ENCODE results near the gene BRINP1. TPM values are rescaled to one million over a fixed set of nuclear protein-coding genes. Genes with fewer than 3 reads are reported as not detected.

BRINP1 gene
- total and polyA plus RNA-seq, 2 donors (not counting 1 experiment from before 2014, with no cell fraction given): not detected

- H3K27me3 Mint-ChIP-seq: peaks cover 12% of the 10 kb centered on the region
- CTCF ChIA-PET: no interaction called here
Measured at GRCh38 chr9:119349351-119349825, 19.8 kb downstream of the BRINP1 start.

GRCh38 chr9:119343059-119343990 is 25.9 kb downstream of the BRINP1 start:
- no peak overlapping the region for H3K4me3 Mint-ChIP-seq

More at GRCh38 chr9:119349351-119349825, 19.8 kb downstream of the BRINP1 start:
- intact Hi-C loops (cut with micrococcal nuclease): no loop called here
- Histone ChIP-seq H3K9ac (ENCODE audit: low read length) (no peak overlapping the region), H3K79me2 (ENCODE audit: control insufficient read depth, insufficient read depth, low read length) (no peaks in the 10 kb centered on the region), H3K9me3 (ENCODE audit: control extremely low read depth in 1 of 3, control insufficient read depth in 2 of 3, insufficient read depth in 1 of 3, low read length in 2 of 3) (no peaks in the 10 kb centered on the region), H3K36me3 (replicated peaks in 1 of 2; ENCODE audit: control extremely low read depth in 1 of 2, control insufficient read depth in 1 of 2, extremely low read depth in 1 of 2, insufficient read depth in 2 of 2, low read length in 1 of 2) (no peaks in the 10 kb centered on the region), H3K4me2 (replicated peaks; ENCODE audit: low read depth, low read length, poor library complexity, severe bottlenecking) (no peak overlapping the region), H4K20me1 (ENCODE audit: control insufficient read depth, insufficient read depth, low read length, poor library complexity, severe bottlenecking) (no peaks in the 10 kb centered on the region), H2AFZ (ENCODE audit: insufficient read depth, low read depth, low read length, poor library complexity, severe bottlenecking) (no peak overlapping the region), H3K27me3 (replicated peaks in 1 of 4; ENCODE audit: control extremely low read depth in 1 of 4, control insufficient read depth in 3 of 4, insufficient read depth in 4 of 4, low read length in 3 of 4) (no peaks in the 10 kb centered on the region), H3K4me3 (ENCODE audit: control extremely low read depth in 1 of 5, extremely low read depth in 1 of 5, insufficient read depth in 1 of 5, low read depth in 2 of 5, low read length in 4 of 5) (no peak overlapping the region), H3K4me1 (ENCODE audit: control insufficient read depth in 2 of 2, insufficient read depth in 2 of 2, low read length in 2 of 2) (no peaks in the 10 kb centered on the region), H3K27ac (ENCODE audit: low read length in 2 of 2) (no peak overlapping the region)
- DNase-seq (no peak), ATAC-seq (ENCODE audit: low read depth) (no peak)
- no peaks in the 10 kb centered on the region for H3K4me1 Mint-ChIP-seq
- no peak overlapping the region for H3K27ac Mint-ChIP-seq
- H3K4me3 Mint-ChIP-seq: no peak overlapping the region
- no peaks in the 10 kb centered on the region for H3K9me3 Mint-ChIP-seq (ENCODE audit: insufficient read depth)
- POLR2A ChIA-PET: no interaction called here
- WGBS (ENCODE audit: insufficient coverage): 3% methylated on average over 4 of the region's 11 CpGs
- TF ChIP-seq EZH2 (IDR thresholded peaks at IDR 0.05; ENCODE audit: borderline replicate concordance, insufficient read depth, low read depth, low read length, poor library complexity, severe bottlenecking): no peak

More at GRCh38 chr9:119343059-119343990, 25.9 kb downstream of the BRINP1 start:
- no peak overlapping the region for H3K9ac ChIP-seq (ENCODE audit: low read length)
- WGBS (ENCODE audit: insufficient coverage): 87% methylated on average over 10 of the region's 13 CpGs
- Mint-ChIP-seq H3K27me3 (peaks cover 3% of the 10 kb centered on the region), H3K4me1 (no peaks in the 10 kb centered on the region), H3K27ac (no peak overlapping the region), H3K9me3 (ENCODE audit: insufficient read depth) (no peaks in the 10 kb centered on the region)
- H3K27me3 ChIP-seq (replicated peaks in 1 of 4; ENCODE audit: control extremely low read depth in 1 of 4, control insufficient read depth in 3 of 4, insufficient read depth in 4 of 4, low read length in 3 of 4): no peaks in the 10 kb centered on the region
- H3K4me1 ChIP-seq (ENCODE audit: control insufficient read depth in 2 of 2, insufficient read depth in 2 of 2, low read length in 2 of 2): no peaks in the 10 kb centered on the region
- TF ChIP-seq EZH2 (IDR thresholded peaks at IDR 0.05; ENCODE audit: borderline replicate concordance, insufficient read depth, low read depth, low read length, poor library complexity, severe bottlenecking): no peak
- TF ChIP-seq CTCF (IDR thresholded peaks at IDR 0.05): no peak
- no peaks in the 10 kb centered on the region for H4K20me1 ChIP-seq (ENCODE audit: control insufficient read depth, insufficient read depth, low read length, poor library complexity, severe bottlenecking)
- H3K4me2 ChIP-seq (replicated peaks; ENCODE audit: low read depth, low read length, poor library complexity, severe bottlenecking): no peak overlapping the region
- no peaks in the 10 kb centered on the region for H3K79me2 ChIP-seq (ENCODE audit: control insufficient read depth, insufficient read depth, low read length)
- no peaks in the 10 kb centered on the region for H3K9me3 ChIP-seq (ENCODE audit: control extremely low read depth in 1 of 3, control insufficient read depth in 2 of 3, insufficient read depth in 1 of 3, low read length in 2 of 3)
- no peak for ATAC-seq (ENCODE audit: low read depth)
- ChIA-PET POLR2A (no interaction called here), CTCF (interaction anchor here (0.6 kb wide), 1 partner anchor 58 kb away, joined by 3 read pairs; no protein-coding TSS in a partner anchor)
- intact Hi-C loops (cut with micrococcal nuclease): no loop called here
- H2AFZ ChIP-seq (ENCODE audit: insufficient read depth, low read depth, low read length, poor library complexity, severe bottlenecking): no peak overlapping the region
- no peak overlapping the region for H3K27ac ChIP-seq (ENCODE audit: low read length in 2 of 2)
- no peak overlapping the region for H3K4me3 ChIP-seq (ENCODE audit: control extremely low read depth in 1 of 5, extremely low read depth in 1 of 5, insufficient read depth in 1 of 5, low read depth in 2 of 5, low read length in 4 of 5)
- no peaks in the 10 kb centered on the region for H3K36me3 ChIP-seq (replicated peaks in 1 of 2; ENCODE audit: control extremely low read depth in 1 of 2, control insufficient read depth in 1 of 2, extremely low read depth in 1 of 2, insufficient read depth in 2 of 2, low read length in 1 of 2)
- DNase-seq: no peak
